ENCODE measurements around the gene RRAGD. TPM values are rescaled to one million over a fixed set of nuclear protein-coding genes. Genes with fewer than 3 reads are reported as not detected.

The RRAGD gene
- total and polyA plus RNA-seq, 2 of the 8 experiments (the other 6 are each of a cell fraction or from before 2014, with no cell fraction given), result 7.2 to 30.8 TPM

- CTCF ChIA-PET (ENCODE audit: partially characterized antibody), result no interaction called here
- Histone ChIP-seq H3K9ac (replicated peaks in 1 of 4; ENCODE audit: extremely low read depth in 1 of 4, low read depth in 3 of 4, low read length in 3 of 4) (no peak overlapping the region), H2AK5ac (ENCODE audit: low read depth, low read length) (no peak overlapping the region), H3K27ac (ENCODE audit: low read depth, low read length) (no peak overlapping the region), H3K18ac (ENCODE audit: extremely low read depth, low read length) (no peak overlapping the region), H4K5ac (ENCODE audit: insufficient read length, low read depth, low read length) (no peak overlapping the region), H2AFZ (ENCODE audit: low read length) (no peak overlapping the region), H3K36me3 (ENCODE audit: control insufficient read depth in 2 of 4, insufficient read depth in 4 of 4, low read length in 3 of 4) (no peaks in the 10 kb centered on the region), H3K27me3 (replicated peaks in 1 of 4; ENCODE audit: control insufficient read depth in 3 of 4, extremely low read depth in 1 of 4, insufficient read depth in 3 of 4, low read length in 3 of 4) (no peaks in the 10 kb centered on the region), H2BK12ac (ENCODE audit: low read depth, low read length) (no peak overlapping the region), H3K56ac (replicated peaks; ENCODE audit: insufficient read length, low read depth, low read length) (no peak overlapping the region), H3K79me2 (ENCODE audit: control insufficient read depth in 1 of 2, insufficient read depth in 2 of 2, low read length in 2 of 2) (0 out of 4 replicates have a peak, but pooled peaks cover 0 to 2% of the 10 kb centered on the region in 2 experiments), H3K23ac (ENCODE audit: insufficient read length) (no peak overlapping the region), H2BK20ac (ENCODE audit: low read length) (no peak overlapping the region), H2BK15ac (ENCODE audit: low read length) (no peak overlapping the region), H3K4me2 (ENCODE audit: insufficient read depth in 1 of 2, low read depth in 2 of 2, low read length in 2 of 2) (no peak overlapping the region), H2BK120ac (replicated peaks; ENCODE audit: low read depth, low read length) (no peak overlapping the region), H2BK5ac (ENCODE audit: low read depth, low read length) (no peak overlapping the region), H3K9me3 (ENCODE audit: insufficient read depth in 2 of 2, low read depth in 1 of 2, low read length in 1 of 2) (no peaks in the 10 kb centered on the region), H3K23me2 (ENCODE audit: low read depth, low read length) (no peaks in the 10 kb centered on the region), H4K8ac (ENCODE audit: extremely low read depth, insufficient read depth, low read length) (no peak overlapping the region), H4K20me1 (replicated peaks in 1 of 2; ENCODE audit: control insufficient read depth in 1 of 2, insufficient read depth in 2 of 2, low read length in 2 of 2) (no peaks in the 10 kb centered on the region), H3K4ac (replicated peaks; ENCODE audit: insufficient read length, low read depth, low read length) (no peak overlapping the region), H3K79me1 (ENCODE audit: low read depth, low read length) (peaks cover 4% of the 10 kb centered on the region; the same call in 1 of the 2 replicates), H3K4me3 (ENCODE audit: extremely low read depth in 1 of 4, insufficient read depth in 2 of 4, low read depth in 3 of 4, low read length in 4 of 4) (no peak overlapping the region), H3K4me1 (replicated peaks in 1 of 4; ENCODE audit: control insufficient read depth in 3 of 4, insufficient read depth in 4 of 4, low read length in 3 of 4) (no peaks in the 10 kb centered on the region), H4K91ac (replicated peaks; ENCODE audit: insufficient read length, low read length) (no peak overlapping the region), H3K14ac (ENCODE audit: insufficient read length) (no peak overlapping the region)
- POLR2A ChIA-PET (ENCODE audit: partially characterized antibody), result no interaction called here
- DNase-seq (ENCODE audit: low read depth in 1 of 2, low spot score in 2 of 2), result no peak
- FAIRE-seq, result no peak
- WGBS, 2 experiments (ENCODE audit: extremely low coverage in 1 of 2, insufficient coverage in 1 of 2, insufficient read length in 1 of 2, insufficient replicate concordance in 2 of 2, low coverage in 1 of 2, low lambda C conversion rate in 2 of 2, missing lambda C conversion rate in 1 of 2), result 89% methylated on average over 1 of the region's 1 CpG; no CpG with 5 or more reads in 1 of the 2 experiments
- TF ChIP-seq, protein P1, sequence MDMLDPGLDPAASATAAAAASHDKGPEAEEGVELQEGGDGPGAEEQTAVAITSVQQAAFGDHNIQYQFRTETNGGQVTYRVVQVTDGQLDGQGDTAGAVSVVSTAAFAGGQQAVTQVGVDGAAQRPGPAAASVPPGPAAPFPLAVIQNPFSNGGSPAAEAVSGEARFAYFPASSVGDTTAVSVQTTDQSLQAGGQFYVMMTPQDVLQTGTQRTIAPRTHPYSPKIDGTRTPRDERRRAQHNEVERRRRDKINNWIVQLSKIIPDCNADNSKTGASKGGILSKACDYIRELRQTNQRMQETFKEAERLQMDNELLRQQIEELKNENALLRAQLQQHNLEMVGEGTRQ (IDR thresholded peaks at IDR 0.05; ENCODE audit: low read length), result no peak
- no peak for TF ChIP-seq SIX5 (IDR thresholded peaks at IDR 0.05; ENCODE audit: low read depth, low read length)
- no peak for TF ChIP-seq SAP30 (IDR thresholded peaks at IDR 0.05; ENCODE audit: insufficient read depth, insufficient replicate concordance, low read length)
- TF ChIP-seq BRCA1 (IDR thresholded peaks at IDR 0.05; ENCODE audit: low read depth, low read length), result no peak
- no peak for TF ChIP-seq EP300 (IDR thresholded peaks at IDR 0.05; ENCODE audit: borderline replicate concordance in 1 of 2, low read depth in 2 of 2, low read length in 2 of 2)
- TF ChIP-seq, protein P2, sequence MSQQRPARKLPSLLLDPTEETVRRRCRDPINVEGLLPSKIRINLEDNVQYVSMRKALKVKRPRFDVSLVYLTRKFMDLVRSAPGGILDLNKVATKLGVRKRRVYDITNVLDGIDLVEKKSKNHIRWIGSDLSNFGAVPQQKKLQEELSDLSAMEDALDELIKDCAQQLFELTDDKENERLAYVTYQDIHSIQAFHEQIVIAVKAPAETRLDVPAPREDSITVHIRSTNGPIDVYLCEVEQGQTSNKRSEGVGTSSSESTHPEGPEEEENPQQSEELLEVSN (IDR thresholded peaks at IDR 0.05), result no peak
- TF ChIP-seq SUZ12 (IDR thresholded peaks at IDR 0.05; ENCODE audit: low read length), result no peak
- TF ChIP-seq YY1 (IDR thresholded peaks at IDR 0.05; ENCODE audit: low read depth, low read length), result no peak
- TF ChIP-seq CHD1 (IDR thresholded peaks at IDR 0.05; ENCODE audit: low read depth, low read length), result no peak
- no peak for TF ChIP-seq CTBP2 (IDR thresholded peaks at IDR 0.05; ENCODE audit: borderline replicate concordance, insufficient read depth, insufficient read length, low read length)
- no peak for TF ChIP-seq RFX5 (IDR thresholded peaks at IDR 0.05; ENCODE audit: borderline replicate concordance, low read depth, low read length)
- TF ChIP-seq, protein P3, sequence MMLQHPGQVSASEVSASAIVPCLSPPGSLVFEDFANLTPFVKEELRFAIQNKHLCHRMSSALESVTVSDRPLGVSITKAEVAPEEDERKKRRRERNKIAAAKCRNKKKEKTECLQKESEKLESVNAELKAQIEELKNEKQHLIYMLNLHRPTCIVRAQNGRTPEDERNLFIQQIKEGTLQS (IDR thresholded peaks at IDR 0.05; ENCODE audit: insufficient read depth, low read depth, low read length), result no peak
Observed at GRCh38 chr6:89393659-89394058, 18.4 kb downstream of the RRAGD start.
